ENCODE data around the gene B9D1.

- no peak for TF ChIP-seq EZH2 (IDR thresholded peaks at IDR 0.05; ENCODE audit: low read length, unreplicated experiment)
- TF ChIP-seq CTCF (conservative IDR thresholded peaks at IDR 0.05; ENCODE audit: low read depth, low read length): no peak
Observed at GRCh38 chr17:19343671-19344151, 18.8 kb downstream of the B9D1 start.

Measured in PC-3 (cell line).